Mucosa of rectum (tissue), 2 donors: Measurements from ENCODE around the gene COL18A1.

Source experiments
- H3K27ac ChIP-seq, 2 donors: one replicate each; pipeline ENCODE4 v1.7.0; 2013; ENCODE audit warnings: inconsistent platforms in 2 of 2, low read depth in 2 of 2, low read length in 2 of 2
- H3K27me3 ChIP-seq, 2 donors: one replicate each; pipeline ENCODE4 v1.7.0; 2013; ENCODE audit warnings: low read length in 2 of 2; ENCODE audit not compliant: control insufficient read depth in 2 of 2, insufficient read depth in 2 of 2
- H3K36me3 ChIP-seq, 2 donors: one replicate each; pipeline ENCODE4 v1.7.0; 2013; ENCODE audit warnings: low read length in 2 of 2; ENCODE audit not compliant: control insufficient read depth in 2 of 2, insufficient read depth in 2 of 2
- H3K4me1 ChIP-seq, 2 donors: one replicate each; pipeline ENCODE4 v1.7.0; 2013; ENCODE audit warnings: low read length in 2 of 2, mild to moderate bottlenecking in 1 of 2; ENCODE audit not compliant: control insufficient read depth in 2 of 2, insufficient read depth in 2 of 2
- H3K4me3 ChIP-seq, 2 donors: one replicate each; pipeline ENCODE4 v1.7.0; 2013; ENCODE audit warnings: low read length in 2 of 2
- H3K9ac ChIP-seq, 2 donors: one replicate each; pipeline ENCODE4 v1.7.0; 2013; ENCODE audit warnings: low read length in 2 of 2, low read depth in 1 of 2, mild to moderate bottlenecking in 1 of 2
- H3K9me3 ChIP-seq, 2 donors: one replicate each; pipeline ENCODE4 v1.7.0; 2013; ENCODE audit warnings: low read length in 2 of 2; ENCODE audit not compliant: control insufficient read depth in 2 of 2
- donor health status: healthy.
- donor health status: Normal muscosa, but diverticular disease.

The COL18A1 gene

GRCh38 chr21:45408271-45408791, 3.4 kb downstream of the COL18A1 start:
- H3K4me3 ChIP-seq = no peak overlapping the region
- H3K27me3 ChIP-seq = peaks cover 13 to 21% of the 10 kb centered on the region in 2 donors
- H3K4me1 ChIP-seq = peaks cover 2 to 5% of the 10 kb centered on the region in 2 donors
- H3K9me3 ChIP-seq = no peaks in the 10 kb centered on the region
- H3K9ac ChIP-seq = no peak overlapping the region
- H3K36me3 ChIP-seq = no peaks in the 10 kb centered on the region
- no peak overlapping the region for H3K27ac ChIP-seq

GRCh38 chr21:45408801-45409261, 3.9 kb downstream of the COL18A1 start:
- Histone ChIP-seq H3K4me1 (peaks cover 2 to 5% of the 10 kb centered on the region in 2 donors), H3K9me3 (no peaks in the 10 kb centered on the region)

GRCh38 chr21:45409466-45410150, 4.6 kb downstream of the COL18A1 start:
- H3K4me1 ChIP-seq = no peaks in the 10 kb centered on the region
- H3K4me3 ChIP-seq = no peak overlapping the region
- H3K9me3 ChIP-seq = no peaks in the 10 kb centered on the region
- H3K27ac ChIP-seq = peak overlapping the region in 1 of 2 donors; percentile 32
- H3K36me3 ChIP-seq = no peaks in the 10 kb centered on the region
- peaks cover 11 to 12% of the 10 kb centered on the region in 2 donors for H3K27me3 ChIP-seq
- H3K9ac ChIP-seq = no peak overlapping the region

More at GRCh38 chr21:45408801-45409261, 3.9 kb downstream of the COL18A1 start:
- Histone ChIP-seq H3K36me3 (no peaks in the 10 kb centered on the region), H3K27me3 (peaks cover 11 to 19% of the 10 kb centered on the region in 2 donors), H3K9ac (no peak overlapping the region), H3K4me3 (no peak overlapping the region), H3K27ac (no peak overlapping the region)

- H3K4me3 ChIP-seq = no peak overlapping the region
- H3K36me3 ChIP-seq = no peaks in the 10 kb centered on the region
- no peak overlapping the region for H3K9ac ChIP-seq
- no peaks in the 10 kb centered on the region for H3K9me3 ChIP-seq
- H3K4me1 ChIP-seq = no peaks in the 10 kb centered on the region
- peak overlapping the region in 1 of 2 donors; percentile 42 for H3K27ac ChIP-seq
- H3K27me3 ChIP-seq = peaks cover 11 to 12% of the 10 kb centered on the region in 2 donors
Measured at GRCh38 chr21:45410151-45410864, 5.3 kb downstream of the COL18A1 start.

GRCh38 chr21:45410865-45411809, 6.2 kb downstream of the COL18A1 start:
- Histone ChIP-seq H3K4me3 (no peak overlapping the region), H3K36me3 (no peaks in the 10 kb centered on the region), H3K4me1 (no peaks in the 10 kb centered on the region), H3K27me3 (peaks cover 7 to 11% of the 10 kb centered on the region in 2 donors), H3K9ac (no peak overlapping the region), H3K9me3 (no peaks in the 10 kb centered on the region), H3K27ac (peak overlapping the region in 1 of 2 donors; percentile 42)

- H3K4me3 ChIP-seq = no peak overlapping the region
- no peak overlapping the region for H3K27ac ChIP-seq
- no peaks in the 10 kb centered on the region for H3K4me1 ChIP-seq
- peaks cover under 1 to 5% of the 10 kb centered on the region in 2 donors for H3K27me3 ChIP-seq
- H3K9ac ChIP-seq = no peak overlapping the region
- no peaks in the 10 kb centered on the region for H3K36me3 ChIP-seq
- H3K9me3 ChIP-seq = no peaks in the 10 kb centered on the region
Measured at GRCh38 chr21:45411810-45412206, 6.8 kb downstream of the COL18A1 start.

GRCh38 chr21:45412491-45412890, 7.5 kb downstream of the COL18A1 start:
- Histone ChIP-seq H3K9me3 (no peaks in the 10 kb centered on the region), H3K27me3 (peaks cover 0 to 5% of the 10 kb centered on the region in 2 donors), H3K4me1 (no peaks in the 10 kb centered on the region), H3K27ac (no peak overlapping the region), H3K4me3 (no peak overlapping the region), H3K9ac (no peak overlapping the region), H3K36me3 (no peaks in the 10 kb centered on the region)

- Histone ChIP-seq H3K4me1 (no peaks in the 10 kb centered on the region), H3K9ac (no peak overlapping the region)
Measured at GRCh38 chr21:45412909-45413611, 8.1 kb downstream of the COL18A1 start.

GRCh38 chr21:45413922-45414321, 9.0 kb downstream of the COL18A1 start:
- Histone ChIP-seq H3K4me3 (no peak overlapping the region), H3K9ac (no peak overlapping the region), H3K4me1 (no peaks in the 10 kb centered on the region), H3K9me3 (no peaks in the 10 kb centered on the region), H3K27me3 (no peaks in the 10 kb centered on the region), H3K36me3 (no peaks in the 10 kb centered on the region), H3K27ac (no peak overlapping the region)

More at GRCh38 chr21:45412909-45413611, 8.1 kb downstream of the COL18A1 start:
- peaks cover 0 to under 1% of the 10 kb centered on the region in 2 donors for H3K27me3 ChIP-seq
- no peak overlapping the region for H3K4me3 ChIP-seq
- H3K36me3 ChIP-seq = no peaks in the 10 kb centered on the region
- H3K27ac ChIP-seq = no peak overlapping the region
- H3K9me3 ChIP-seq = no peaks in the 10 kb centered on the region
